ENCODE results near the gene S100P. TPM values are rescaled to one million over a fixed set of nuclear protein-coding genes. Genes with fewer than 3 reads are reported as not detected.

S100P gene
- polyA plus RNA-seq, 1 experiment, result 0.06 TPM

- DNase-seq (ENCODE audit: low read depth), result no peak
- H3K27me3 ChIP-seq (ENCODE audit: control insufficient read depth, insufficient read depth, low read length), result no peaks in the 10 kb centered on the region
- TF ChIP-seq CTCF (IDR thresholded peaks at IDR 0.05; ENCODE audit: insufficient read depth, low read depth, low read length), result no peak
- ChIA-PET POLR2A (no interaction called here), CTCF (interaction anchor here (1.3 to 1.5 kb wide), 2 partner anchors 24 to 29 kb away, joined by 3 read pairs; no protein-coding TSS in a partner anchor)
- no peaks in the 10 kb centered on the region for H3K36me3 ChIP-seq (ENCODE audit: control insufficient read depth, insufficient read depth, low read length)
- H3K4me3 ChIP-seq (ENCODE audit: low read depth, low read length), result no peak overlapping the region
Measured at GRCh38 chr4:6687947-6688878, 5.5 kb upstream of the S100P start.

GRCh38 chr4:6688879-6689505 lies 4.7 kb upstream of the S100P start:
- H3K36me3 ChIP-seq (ENCODE audit: control insufficient read depth, insufficient read depth, low read length), result no peaks in the 10 kb centered on the region
- H3K4me3 ChIP-seq (ENCODE audit: low read depth, low read length), result no peak overlapping the region
- peak; percentile 68 for DNase-seq (ENCODE audit: low read depth)
- ChIA-PET CTCF (interaction anchor here (1.5 kb wide), 1 partner anchor 28 kb away, joined by 3 read pairs; no protein-coding TSS in a partner anchor), POLR2A (no interaction called here)
- H3K27me3 ChIP-seq (ENCODE audit: control insufficient read depth, insufficient read depth, low read length), result no peaks in the 10 kb centered on the region
- TF ChIP-seq CTCF (IDR thresholded peaks at IDR 0.05; ENCODE audit: insufficient read depth, low read depth, low read length), result no peak; the same call in 1 of the 2 replicates

- no peaks in the 10 kb centered on the region for H3K36me3 ChIP-seq (ENCODE audit: control insufficient read depth, insufficient read depth, low read length)
- no peaks in the 10 kb centered on the region for H3K27me3 ChIP-seq (ENCODE audit: control insufficient read depth, insufficient read depth, low read length)
- no peak for TF ChIP-seq CTCF (IDR thresholded peaks at IDR 0.05; ENCODE audit: insufficient read depth, low read depth, low read length)
- H3K4me3 ChIP-seq (ENCODE audit: low read depth, low read length), result no peak overlapping the region
- POLR2A ChIA-PET, result no interaction called here
- DNase-seq (ENCODE audit: low read depth), result no peak
- CTCF ChIA-PET, result interaction anchor here (1.5 kb wide), 1 partner anchor 27 kb away, joined by 3 read pairs; no protein-coding TSS in a partner anchor
Measured at GRCh38 chr4:6689506-6689960, 4.1 kb upstream of the S100P start.

GRCh38 chr4:6692379-6692778 lies 1.3 kb upstream of the S100P start:
- H3K4me3 ChIP-seq (ENCODE audit: low read depth, low read length), result no peak overlapping the region
- no peak for TF ChIP-seq CTCF (IDR thresholded peaks at IDR 0.05; ENCODE audit: insufficient read depth, low read depth, low read length)
- DNase-seq (ENCODE audit: low read depth), result no peak
- H3K36me3 ChIP-seq (ENCODE audit: control insufficient read depth, insufficient read depth, low read length), result no peaks in the 10 kb centered on the region; the same call in 1 of the 2 replicates
- POLR2A ChIA-PET, result no interaction called here
- CTCF ChIA-PET, result no interaction called here
- H3K27me3 ChIP-seq (ENCODE audit: control insufficient read depth, insufficient read depth, low read length), result no peaks in the 10 kb centered on the region

GRCh38 chr4:6692806-6693205 lies 872 bp upstream of the S100P start:
- TF ChIP-seq CTCF (IDR thresholded peaks at IDR 0.05; ENCODE audit: insufficient read depth, low read depth, low read length), result no peak
- Histone ChIP-seq H3K4me3 (ENCODE audit: low read depth, low read length) (no peak overlapping the region), H3K36me3 (ENCODE audit: control insufficient read depth, insufficient read depth, low read length) (no peaks in the 10 kb centered on the region; the same call in 1 of the 2 replicates), H3K27me3 (ENCODE audit: control insufficient read depth, insufficient read depth, low read length) (no peaks in the 10 kb centered on the region)
- DNase-seq (ENCODE audit: low read depth), result no peak
- CTCF ChIA-PET, result no interaction called here
- POLR2A ChIA-PET, result no interaction called here
